ENCODE data around the gene XRCC3.
A peak's percentile ranks its signal among the peaks of the same experiment; 100 is the strongest.

XRCC3 gene

DNA sequence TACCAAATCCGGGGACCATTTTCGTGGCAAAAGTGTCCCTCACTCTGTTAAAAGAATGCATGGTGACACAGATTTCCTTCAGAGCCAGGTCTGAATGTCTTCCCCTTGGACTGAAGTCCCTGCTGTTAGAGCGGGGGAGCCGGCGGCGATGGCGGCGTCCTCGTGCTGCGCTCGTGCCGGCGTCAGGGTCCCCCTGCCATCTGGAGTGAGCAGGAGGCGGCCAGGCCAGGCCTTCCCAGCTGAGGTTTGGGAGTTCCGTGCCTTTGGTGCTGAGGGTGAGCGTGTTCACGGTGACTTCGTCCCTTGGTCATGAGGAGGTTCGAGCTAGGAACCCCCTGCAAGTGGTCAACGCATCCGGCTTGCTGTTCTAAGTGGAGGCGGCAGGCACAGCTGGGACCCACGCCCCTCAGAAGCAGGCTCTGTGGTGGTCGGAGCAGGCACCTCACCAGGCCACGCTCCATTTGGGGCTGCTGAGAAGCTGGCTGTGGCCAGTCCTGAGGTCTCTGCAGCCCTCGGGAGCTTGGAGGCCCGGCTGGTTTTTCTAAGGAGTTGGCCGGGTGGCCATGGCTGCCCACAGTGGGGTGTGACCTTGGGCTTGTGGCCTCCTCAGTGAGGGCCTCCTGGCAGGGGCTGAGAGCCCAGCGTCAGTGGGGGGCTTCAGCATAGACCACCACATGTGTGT, 9.9 kb upstream of the XRCC3 start:
- DNase-seq = no peak

DNA sequence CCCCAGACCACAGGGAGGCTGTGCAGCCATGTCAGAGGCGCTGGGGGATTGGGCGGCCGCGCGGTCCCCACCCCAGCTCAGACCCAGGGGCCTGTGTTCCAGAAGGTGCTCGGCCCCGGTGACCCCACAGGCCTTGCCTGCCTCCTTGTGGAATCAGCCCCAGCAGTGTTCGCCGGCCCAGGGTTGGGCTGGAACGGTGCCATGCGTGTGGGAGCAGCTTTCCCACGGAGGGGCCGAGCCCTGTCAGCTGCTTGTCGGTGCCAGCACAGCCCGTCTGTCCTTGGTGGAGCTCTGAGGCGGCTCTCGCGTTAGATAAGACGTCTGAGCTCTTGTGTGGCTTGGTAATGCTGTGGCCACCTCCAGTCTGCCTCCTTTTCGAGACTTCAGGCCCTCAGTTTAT, 8.9 kb upstream of the XRCC3 start:
- DNase-seq = peak; percentile 12

GRCh38 chr14:103723748-103724081, 8.5 kb upstream of the XRCC3 start:
- no peak for DNase-seq

DNA sequence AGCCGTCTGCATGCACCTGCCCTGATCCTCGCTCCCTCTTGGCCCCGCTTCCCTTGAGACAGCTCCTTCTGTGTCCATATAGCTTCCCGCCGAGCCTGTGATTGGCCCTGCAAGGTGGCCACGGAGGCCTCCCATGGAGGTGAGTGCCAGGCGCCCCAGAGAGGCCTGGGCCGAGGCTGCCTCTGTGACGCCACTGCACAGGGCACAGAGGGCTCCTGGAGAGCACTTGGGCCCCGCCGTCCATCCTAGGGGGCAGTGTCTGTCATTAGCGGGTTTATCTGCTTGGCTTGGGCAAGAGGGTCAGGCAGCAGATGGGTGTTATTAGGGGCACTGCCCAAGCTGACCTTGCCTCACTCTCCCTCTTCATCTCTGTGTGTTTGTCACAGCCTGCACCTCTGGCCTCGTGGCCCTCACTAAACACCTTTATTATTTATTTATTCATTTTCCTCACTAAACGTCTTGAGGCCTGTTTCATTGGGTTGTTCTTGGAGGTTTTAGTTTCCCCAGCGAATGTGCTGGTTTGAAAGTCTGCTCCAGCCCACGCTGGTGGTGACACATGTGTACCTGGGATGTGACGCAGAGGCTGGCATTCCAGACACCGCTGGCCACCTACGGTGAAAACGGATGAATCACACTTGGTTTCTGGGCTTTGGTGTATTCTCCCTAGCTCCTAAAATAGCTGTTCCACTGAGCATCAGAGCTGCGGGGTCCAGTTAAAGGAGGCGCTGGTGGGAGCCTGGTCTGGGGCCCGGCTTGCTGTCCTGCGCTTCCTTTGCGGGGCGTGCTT, 6.3 kb upstream of the XRCC3 start:
- DNase-seq = no peak

DNA sequence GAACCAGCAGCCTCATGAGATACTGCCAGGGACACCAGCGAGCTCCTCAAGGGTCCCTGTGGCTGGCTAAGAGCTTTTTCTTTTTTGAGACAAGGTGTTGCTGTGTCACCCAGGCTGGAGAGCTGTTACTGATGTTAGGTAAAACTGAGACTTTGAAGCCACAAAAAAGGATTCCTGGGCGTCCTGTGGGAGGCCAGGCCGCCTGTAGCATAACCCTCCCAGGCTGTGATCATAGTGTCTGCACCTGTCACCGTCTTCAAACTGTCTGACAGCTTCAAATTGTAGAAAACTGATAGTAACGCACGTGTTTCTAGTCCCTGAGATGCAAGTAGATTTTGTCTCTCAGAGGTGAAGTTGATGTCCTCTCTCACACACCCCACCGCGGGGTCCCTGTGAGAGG, 4.5 kb upstream of the XRCC3 start:
- DNase-seq = no peak

DNA sequence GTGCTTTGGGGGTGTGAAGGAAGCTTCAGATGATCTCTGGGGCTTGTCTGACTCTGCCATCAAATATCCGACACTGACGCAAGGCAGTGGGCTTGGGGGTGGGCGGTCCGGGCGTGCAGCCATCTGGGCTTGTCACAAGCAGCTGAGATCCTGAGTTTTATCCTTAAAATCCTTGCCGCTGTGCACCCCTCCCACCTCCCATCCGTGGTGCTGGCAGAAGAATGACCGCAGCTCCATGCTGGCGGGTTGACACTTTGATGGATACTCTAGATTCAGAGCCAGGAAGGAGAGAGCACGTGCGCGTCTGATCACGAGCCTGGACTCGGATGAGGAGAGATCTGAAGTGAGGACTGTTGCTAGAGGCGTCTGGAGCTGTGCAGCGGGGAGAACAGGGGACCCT, 3.3 kb upstream of the XRCC3 start:
- no peak for DNase-seq

DNA sequence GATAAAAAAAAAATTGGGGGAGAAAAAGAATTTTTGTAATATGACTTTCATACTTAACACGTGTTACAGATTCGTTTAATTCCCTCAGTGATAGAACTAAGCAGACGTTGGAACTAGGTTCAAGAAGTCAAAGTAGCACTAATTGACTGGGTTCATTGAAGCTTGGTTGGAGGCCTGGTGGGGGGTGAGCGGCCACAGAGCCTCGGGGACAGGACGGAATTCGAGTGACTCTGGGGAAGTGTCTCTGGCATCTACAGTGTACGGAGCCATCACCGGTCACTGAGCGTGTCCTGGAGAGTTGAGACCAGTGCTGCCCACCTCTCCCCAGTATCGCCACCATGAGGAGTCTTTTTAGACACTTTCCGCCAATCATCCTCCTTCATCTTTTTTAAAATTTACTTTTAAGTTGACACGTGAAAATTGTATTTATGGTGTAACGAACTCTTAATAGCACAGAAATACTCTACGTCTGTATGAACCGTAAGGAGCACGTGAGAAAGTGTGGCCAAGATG, 1.7 kb upstream of the XRCC3 start:
- no peak for DNase-seq

- DNase-seq = no peak
Observed at GRCh38 chr14:103716091-103716801, 995 bp upstream of the XRCC3 start.

GRCh38 chr14:103714063-103714724, 1.1 kb downstream of the XRCC3 start:
- DNase-seq = no peak

DNA sequence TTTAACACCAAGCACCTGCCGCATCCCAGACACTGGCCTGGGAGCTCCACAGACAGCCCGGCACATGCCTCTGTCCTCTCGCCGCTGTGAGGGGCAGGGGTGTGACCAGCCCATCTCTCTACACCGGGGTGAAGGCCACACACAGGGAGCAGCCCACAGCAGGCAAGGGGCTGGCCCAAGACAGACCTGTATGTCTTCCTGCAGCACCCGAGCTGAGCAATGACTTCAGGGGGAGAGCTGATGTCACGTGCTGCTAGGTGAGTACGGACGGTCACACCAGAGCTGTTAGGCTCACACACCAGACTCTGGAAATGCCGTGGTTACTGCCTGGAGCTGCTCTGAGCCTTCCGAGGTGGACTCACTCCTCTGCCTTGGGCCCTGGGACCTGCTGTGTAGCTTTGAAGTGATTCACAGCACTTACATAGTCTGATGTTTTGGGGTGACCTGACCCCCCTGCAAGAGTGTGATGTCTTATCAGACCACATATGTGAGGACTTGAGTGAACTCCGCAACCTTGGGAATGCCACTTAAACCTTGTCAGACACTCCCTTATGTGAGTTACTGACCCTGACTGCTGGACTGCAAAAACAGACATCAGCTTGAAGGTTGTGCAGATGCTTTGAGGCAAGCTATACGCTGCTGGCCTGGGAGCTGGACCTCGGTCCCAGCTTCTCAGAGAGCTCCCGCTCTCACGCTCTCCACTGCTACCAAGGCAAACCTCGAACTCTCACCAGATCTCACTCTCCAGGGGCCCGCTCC, 1.8 kb downstream of the XRCC3 start:
- DNase-seq = no peak

DNA sequence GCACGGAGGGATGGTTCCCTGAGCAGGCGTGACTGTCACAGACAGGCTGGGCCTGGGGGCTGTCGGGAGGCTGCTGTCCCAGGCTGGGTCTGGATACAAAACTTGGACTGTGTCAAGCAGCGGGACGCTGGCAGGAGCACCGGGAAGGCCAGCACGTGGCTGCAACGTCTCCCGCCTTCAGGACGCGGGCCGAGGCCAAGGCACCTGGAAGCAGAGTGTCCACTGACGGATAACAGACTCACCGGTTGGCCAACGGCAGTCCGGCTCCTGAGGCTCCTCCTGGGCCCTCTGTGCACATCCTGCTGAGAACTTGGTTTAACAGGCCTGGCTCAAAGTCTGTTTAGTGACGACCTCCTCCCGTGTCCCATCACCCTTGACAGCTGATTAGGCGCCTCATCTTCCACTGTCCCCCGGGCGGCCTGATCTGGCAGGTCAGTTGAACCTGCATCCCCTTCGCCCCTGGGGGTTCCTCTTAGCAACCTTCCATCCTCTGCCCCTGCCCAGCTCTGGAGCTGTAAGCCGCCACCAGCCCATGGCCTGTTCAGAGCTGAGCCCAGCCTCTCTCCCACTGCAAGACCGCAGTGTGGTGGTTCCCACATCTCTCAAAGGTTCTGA, 2.5 kb downstream of the XRCC3 start:
- no peak for DNase-seq

DNA sequence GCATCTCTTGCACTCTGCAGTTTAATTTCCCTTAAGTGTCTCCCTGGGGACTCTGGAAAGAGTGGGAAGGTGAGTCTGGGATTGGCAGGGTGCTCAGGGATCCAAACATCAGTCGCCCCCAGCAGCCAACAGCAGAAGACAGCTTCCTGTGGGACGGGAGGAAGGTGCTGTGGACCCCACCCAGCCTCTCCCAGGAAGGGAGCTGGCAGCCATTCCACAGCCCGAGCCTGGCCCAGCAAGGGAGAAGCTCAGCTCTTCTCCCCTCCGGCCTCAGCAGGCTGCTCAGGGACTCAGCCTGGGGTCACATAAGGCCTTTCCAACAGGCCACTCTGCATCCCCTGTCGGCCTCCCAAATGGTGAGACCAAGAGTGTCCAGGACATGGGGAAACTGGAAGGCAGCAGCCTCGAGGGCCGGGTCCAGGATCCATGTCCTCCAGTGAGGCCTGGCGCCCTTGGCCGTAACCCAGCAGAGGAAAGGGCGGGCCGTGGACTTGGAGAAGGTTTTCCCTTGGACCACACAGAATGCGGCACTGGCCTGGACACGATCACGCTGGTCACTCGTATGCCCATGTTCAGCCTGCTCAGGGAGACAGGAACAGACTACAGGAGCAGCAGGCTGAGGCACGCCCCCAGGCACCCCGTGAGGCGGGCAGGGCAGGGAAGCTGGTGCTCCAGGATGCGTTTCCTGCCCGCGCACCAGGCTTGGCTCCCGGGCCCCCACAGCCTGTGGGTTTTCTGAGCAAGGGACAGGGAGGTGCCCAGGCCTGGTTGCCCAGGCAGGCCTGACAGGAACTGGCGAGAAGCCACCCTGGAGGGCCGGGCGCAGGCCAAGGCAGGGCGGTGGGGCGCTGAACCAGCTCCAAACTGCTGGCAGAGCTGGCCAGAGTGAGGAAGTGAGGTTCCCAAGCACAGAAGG, 3.5 kb downstream of the XRCC3 start:
- DNase-seq = no peak

DNA sequence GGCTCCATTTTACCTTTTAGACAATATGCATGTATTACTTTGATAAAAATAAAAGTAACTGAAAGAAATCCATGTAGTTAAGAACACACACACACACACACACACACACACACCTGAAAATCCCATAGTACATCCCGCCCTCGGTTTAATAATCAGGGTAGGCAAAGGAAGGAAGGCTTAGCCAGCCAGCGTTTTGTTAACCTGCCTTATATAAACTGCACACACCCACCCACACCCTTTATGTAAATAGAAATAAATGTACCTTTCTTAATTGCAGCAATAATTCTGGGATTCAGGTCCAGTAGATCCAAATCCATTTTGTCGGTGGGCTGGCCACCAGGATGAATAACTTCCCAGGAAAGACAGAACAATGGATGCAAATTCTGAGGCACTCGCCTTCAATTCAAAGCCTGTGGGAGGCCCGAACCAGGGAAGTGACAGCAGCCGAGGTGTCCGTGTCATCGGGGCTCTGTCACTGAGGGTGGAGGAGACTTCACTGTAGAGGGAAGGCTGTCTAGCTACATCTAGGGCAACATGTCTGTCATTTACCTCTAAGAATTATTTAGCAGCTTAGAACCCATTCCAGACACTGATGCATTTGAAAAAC, 4.4 kb downstream of the XRCC3 start:
- DNase-seq = no peak

GRCh38 chr14:103709814-103710213, 5.4 kb downstream of the XRCC3 start:
- no peak for DNase-seq

- DNase-seq = no peak
Observed at GRCh38 chr14:103708750-103709187, 6.5 kb downstream of the XRCC3 start.

DNA sequence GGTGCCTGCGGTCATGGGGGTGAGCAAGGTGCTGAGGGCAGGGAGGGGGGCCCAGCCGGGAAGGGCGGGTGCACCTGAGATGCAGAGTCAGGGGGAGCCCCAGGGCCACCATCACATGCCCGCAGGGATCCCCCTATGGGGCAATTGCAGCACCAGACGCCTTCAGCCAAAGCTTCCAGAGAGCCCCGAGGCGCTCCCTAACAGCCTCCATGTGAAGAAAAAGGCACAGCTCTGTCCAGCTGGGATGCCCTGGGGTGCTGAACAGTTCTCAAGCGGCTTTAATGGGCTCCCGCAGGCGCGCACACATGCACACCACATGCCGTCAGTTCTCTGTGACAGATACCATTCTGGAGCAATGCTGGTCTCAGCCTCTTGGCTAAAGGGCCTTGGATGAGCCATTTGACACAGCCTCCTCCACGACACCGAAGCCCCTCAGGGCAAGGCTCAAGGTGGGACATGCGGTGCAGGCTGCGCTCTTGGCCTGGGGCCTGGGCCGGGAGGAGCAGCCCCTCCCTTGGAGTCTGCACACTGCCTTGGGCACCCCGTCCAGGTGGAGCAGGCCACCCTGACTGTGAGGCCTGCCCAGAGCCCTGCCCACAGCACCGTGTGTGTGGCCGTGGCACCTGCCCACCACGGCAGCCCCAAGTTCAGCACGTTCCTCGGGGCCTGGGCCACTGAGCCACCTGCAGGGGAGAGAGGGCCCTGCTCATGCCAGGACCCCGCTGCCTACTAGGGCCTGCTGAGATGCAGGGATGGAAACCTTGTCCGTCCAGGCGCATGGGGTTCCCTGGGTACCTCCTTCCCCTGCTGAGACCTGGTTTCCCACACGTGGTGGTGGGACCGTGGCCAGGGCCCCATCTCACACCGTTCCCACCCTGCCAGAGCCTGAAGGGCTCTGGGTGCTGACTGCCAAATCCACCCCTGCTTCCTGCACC, 7.7 kb downstream of the XRCC3 start:
- DNase-seq = no peak

DNA sequence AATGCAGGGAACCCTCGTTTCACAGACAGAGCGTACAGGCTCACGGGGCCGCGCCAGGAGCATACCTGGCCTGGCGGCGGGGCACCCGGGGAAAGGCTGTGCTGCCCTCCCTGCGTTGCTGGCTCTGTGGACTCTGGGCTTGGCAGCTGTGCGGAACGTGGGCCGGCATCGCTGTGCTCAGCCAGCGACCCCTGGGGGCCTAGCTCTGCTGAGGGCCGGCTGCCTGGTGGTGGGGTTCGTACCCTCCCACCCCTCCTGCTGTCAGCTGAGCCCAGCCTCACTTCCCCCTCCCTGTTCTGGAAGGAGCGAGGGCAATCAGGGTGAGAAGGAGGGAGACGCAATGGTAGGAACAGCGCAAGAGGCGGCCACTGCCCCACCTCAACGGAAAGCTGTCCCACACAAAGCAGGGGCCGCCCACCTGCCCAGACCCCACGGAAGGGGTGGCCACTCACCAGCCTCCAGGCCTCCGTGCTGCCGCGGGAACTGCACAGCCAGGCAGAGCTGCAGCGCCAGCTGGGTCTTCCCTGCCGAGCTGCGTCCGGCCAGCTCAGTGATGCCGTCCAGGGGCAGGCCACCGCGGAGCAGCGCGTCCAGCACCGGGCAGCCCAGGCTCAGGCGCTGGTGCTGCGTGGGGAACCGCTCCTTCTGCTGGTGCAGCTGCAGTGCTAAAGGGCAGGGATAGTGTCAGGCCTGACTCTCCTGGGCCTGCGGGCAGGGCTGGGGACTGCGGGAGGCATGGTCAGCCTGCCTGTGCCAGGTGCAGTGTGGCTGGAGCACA, 8.5 kb downstream of the XRCC3 start:
- DNase-seq = no peak

- DNase-seq = no peak
Observed at GRCh38 chr14:103705504-103706284, 9.6 kb downstream of the XRCC3 start.

Measured in NCI-H1694 (cell line).